ENCODE measurements around the gene CREB3L4. TPM values are rescaled to one million over a fixed set of nuclear protein-coding genes. Genes with fewer than 3 reads are reported as not detected.

CREB3L4 gene
- total and polyA plus RNA-seq, 2 of the 13 experiments (the other 11 are each of a cell fraction or from before 2014, with no cell fraction given) = 9.9 to 18.7 TPM

DNA sequence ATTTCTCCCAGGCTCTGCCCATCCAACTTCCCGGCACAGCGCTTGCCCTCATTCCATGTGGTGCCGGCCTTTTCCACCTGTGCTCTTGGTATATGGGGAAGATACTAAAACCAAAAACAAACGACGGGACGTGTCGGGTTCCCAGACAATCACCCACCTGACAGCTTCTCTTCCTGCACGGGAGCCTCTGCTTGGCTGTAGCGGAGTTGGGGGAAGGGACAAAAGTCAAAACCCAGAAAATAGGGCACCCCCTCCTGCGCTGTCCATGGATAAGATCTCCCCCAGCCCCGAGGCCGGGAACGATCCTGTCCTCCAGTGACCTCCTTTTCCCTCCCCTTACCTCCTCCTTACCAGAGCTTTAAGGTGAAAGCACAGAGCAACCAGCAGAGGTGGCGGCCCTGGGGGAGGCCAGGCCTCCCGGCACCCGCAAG, 9.1 kb downstream of the CREB3L4 start (continued):
- TF ChIP-seq NFAT5 (CRISPR knock-in tag; IDR thresholded peaks at IDR 0.05) (peak; percentile 17; the same call in 1 of the 2 replicates), KLF12 (CRISPR knock-in tag; IDR thresholded peaks at IDR 0.05; ENCODE audit: borderline replicate concordance) (peak; percentile 59), ZNF44 (CRISPR knock-in tag; IDR thresholded peaks at IDR 0.05) (no peak), CTCF (CRISPR knock-in tag; IDR thresholded peaks at IDR 0.05) (no peak), ZNF883 (CRISPR knock-in tag; IDR thresholded peaks at IDR 0.05; ENCODE audit: not compliant biosample characterization) (no peak), SNRNP70 (IDR thresholded peaks at IDR 0.05; ENCODE audit: low read depth, low read length) (no peak), KDM6A (CRISPR knock-in tag; IDR thresholded peaks at IDR 0.05; ENCODE audit: low read depth) (no peak), CHCHD3 (CRISPR knock-in tag; IDR thresholded peaks at IDR 0.05) (no peak), FOSL1 (CRISPR knock-in tag; IDR thresholded peaks at IDR 0.05; ENCODE audit: borderline replicate concordance) (no peak), CBFB (CRISPR knock-in tag; IDR thresholded peaks at IDR 0.05) (no peak), HMG20A (CRISPR knock-in tag; IDR thresholded peaks at IDR 0.05; ENCODE audit: borderline replicate concordance) (no peak), MYPOP (CRISPR knock-in tag; IDR thresholded peaks at IDR 0.05) (no peak), ZNF274 (CRISPR knock-in tag; IDR thresholded peaks at IDR 0.05) (no peak), ZFP62 (CRISPR knock-in tag; IDR thresholded peaks at IDR 0.05) (no peak), ZNF773 (CRISPR knock-in tag; IDR thresholded peaks at IDR 0.05; ENCODE audit: borderline replicate concordance) (no peak), SP5 (CRISPR knock-in tag; IDR thresholded peaks at IDR 0.05; ENCODE audit: borderline replicate concordance, low read depth) (no peak), ZBTB7A (CRISPR knock-in tag; IDR thresholded peaks at IDR 0.05) (peak; percentile 69; the same call in 1 of the 2 replicates), ZNF784 (CRISPR knock-in tag; IDR thresholded peaks at IDR 0.05; ENCODE audit: borderline replicate concordance) (no peak), IRF9 (CRISPR knock-in tag; IDR thresholded peaks at IDR 0.05; ENCODE audit: borderline replicate concordance) (0 out of 2 replicates have a peak, but pooled peaks have one; percentile 10)
- TF ChIP-seq, protein P1, sequence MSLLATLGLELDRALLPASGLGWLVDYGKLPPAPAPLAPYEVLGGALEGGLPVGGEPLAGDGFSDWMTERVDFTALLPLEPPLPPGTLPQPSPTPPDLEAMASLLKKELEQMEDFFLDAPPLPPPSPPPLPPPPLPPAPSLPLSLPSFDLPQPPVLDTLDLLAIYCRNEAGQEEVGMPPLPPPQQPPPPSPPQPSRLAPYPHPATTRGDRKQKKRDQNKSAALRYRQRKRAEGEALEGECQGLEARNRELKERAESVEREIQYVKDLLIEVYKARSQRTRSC (CRISPR knock-in tag; IDR thresholded peaks at IDR 0.05; ENCODE audit: low read depth) = peak; percentile 50; the same call in 1 of the 2 replicates

Measured in HepG2 (cell line).